Activated gamma-delta T cell treated with Interleukin-2 at 50 U/mL for 16 hours (primary cell): ENCODE results near the gene GFRAL.
"Not testable (repeated sequence)": the region's sequence is repeated elsewhere in the genome, so short reads cannot be mapped to it uniquely, and the experiment has no call there.

Source experiments
- DNase-seq: peaks from one replicate; pipeline ENCODE4 v3.0.0-alpha.2; 2020

Gene GFRAL

GRCh38 chr6:55327169-55327568, at the start of gene GFRAL:
TSS of gene GFRAL (plus strand) at chr6:55327469. CDS start at chr6:55327555, 86 bp downstream.
- DNase-seq = no peak

GRCh38 chr6:55277646-55278045, 49.6 kb upstream of the GFRAL start:
- no peak for DNase-seq

- no peak for DNase-seq
Observed at GRCh38 chr6:55281215-55281614, 46.1 kb upstream of the GFRAL start.

- no peak for DNase-seq
Observed at GRCh38 chr6:55282115-55282514, 45.2 kb upstream of the GFRAL start.

GRCh38 chr6:55286824-55287223, 40.4 kb upstream of the GFRAL start:
- DNase-seq = no peak

- no peak for DNase-seq
Observed at GRCh38 chr6:55290736-55291135, 36.5 kb upstream of the GFRAL start.

- DNase-seq = no peak
Observed at GRCh38 chr6:55293116-55293515, 34.2 kb upstream of the GFRAL start.

GRCh38 chr6:55297214-55297613, 30.1 kb upstream of the GFRAL start:
- DNase-seq = not testable (repeated sequence)

GRCh38 chr6:55299286-55299985, 27.8 kb upstream of the GFRAL start:
- no peak for DNase-seq

- DNase-seq = no peak
Observed at GRCh38 chr6:55304747-55305146, 22.5 kb upstream of the GFRAL start.

- DNase-seq = no peak
Observed at GRCh38 chr6:55319961-55320695, 7.1 kb upstream of the GFRAL start.

- DNase-seq = no peak
Observed at GRCh38 chr6:55320696-55321086, 6.6 kb upstream of the GFRAL start.

GRCh38 chr6:55377150-55377549, 49.9 kb downstream of the GFRAL start:
- no peak for DNase-seq

- no peak for DNase-seq
Observed at GRCh38 chr6:55379471-55379870, 52.2 kb downstream of the GFRAL start.

GRCh38 chr6:55379895-55380294, 52.6 kb downstream of the GFRAL start:
- DNase-seq = no peak

- DNase-seq = no peak
Observed at GRCh38 chr6:55388211-55388610, 60.9 kb downstream of the GFRAL start.

- no peak for DNase-seq
Observed at GRCh38 chr6:55395871-55396270, 68.6 kb downstream of the GFRAL start.

GRCh38 chr6:55397986-55398385, 70.7 kb downstream of the GFRAL start:
- no peak for DNase-seq

GRCh38 chr6:55399351-55399750, 72.1 kb downstream of the GFRAL start:
- no peak for DNase-seq

GRCh38 chr6:55405474-55406235, 78.4 kb downstream of the GFRAL start:
- DNase-seq = no peak

GRCh38 chr6:55410674-55411073, 83.4 kb downstream of the GFRAL start:
- no peak for DNase-seq

- DNase-seq = no peak
Observed at GRCh38 chr6:55423933-55424332, 96.7 kb downstream of the GFRAL start.

GRCh38 chr6:55433446-55434130, 106.3 kb downstream of the GFRAL start:
- DNase-seq = no peak
